ENCODE data around the gene PIGN. TPM values are rescaled to one million over a fixed set of nuclear protein-coding genes. Genes with fewer than 3 reads are reported as not detected.

PIGN gene
- total RNA-seq, 1 donor, result 57.0 TPM

DNA sequence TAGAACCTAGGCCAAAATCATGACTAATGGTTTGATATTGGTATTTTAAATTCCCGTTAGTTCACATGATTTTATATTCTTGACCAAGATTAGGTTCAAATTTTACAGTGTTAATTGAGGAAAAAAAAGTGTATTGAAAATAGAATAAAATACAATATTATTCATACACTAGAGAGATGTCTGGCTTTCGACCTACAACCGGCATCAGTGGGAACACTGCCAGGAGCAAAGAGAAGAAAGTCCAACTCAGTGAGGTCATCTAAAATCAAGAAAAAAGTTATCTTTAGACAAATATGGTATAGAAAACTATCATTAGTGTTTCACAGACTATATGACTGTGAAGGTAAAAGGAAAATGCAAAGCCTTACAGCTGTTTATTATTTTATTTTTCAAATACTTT, 81.5 kb downstream of the PIGN start:
- no peak for DNase-seq (ENCODE audit: low read depth)
- TF ChIP-seq, protein P1, sequence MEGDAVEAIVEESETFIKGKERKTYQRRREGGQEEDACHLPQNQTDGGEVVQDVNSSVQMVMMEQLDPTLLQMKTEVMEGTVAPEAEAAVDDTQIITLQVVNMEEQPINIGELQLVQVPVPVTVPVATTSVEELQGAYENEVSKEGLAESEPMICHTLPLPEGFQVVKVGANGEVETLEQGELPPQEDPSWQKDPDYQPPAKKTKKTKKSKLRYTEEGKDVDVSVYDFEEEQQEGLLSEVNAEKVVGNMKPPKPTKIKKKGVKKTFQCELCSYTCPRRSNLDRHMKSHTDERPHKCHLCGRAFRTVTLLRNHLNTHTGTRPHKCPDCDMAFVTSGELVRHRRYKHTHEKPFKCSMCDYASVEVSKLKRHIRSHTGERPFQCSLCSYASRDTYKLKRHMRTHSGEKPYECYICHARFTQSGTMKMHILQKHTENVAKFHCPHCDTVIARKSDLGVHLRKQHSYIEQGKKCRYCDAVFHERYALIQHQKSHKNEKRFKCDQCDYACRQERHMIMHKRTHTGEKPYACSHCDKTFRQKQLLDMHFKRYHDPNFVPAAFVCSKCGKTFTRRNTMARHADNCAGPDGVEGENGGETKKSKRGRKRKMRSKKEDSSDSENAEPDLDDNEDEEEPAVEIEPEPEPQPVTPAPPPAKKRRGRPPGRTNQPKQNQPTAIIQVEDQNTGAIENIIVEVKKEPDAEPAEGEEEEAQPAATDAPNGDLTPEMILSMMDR (IDR thresholded peaks at IDR 0.05; ENCODE audit: insufficient read depth, low read depth, low read length), result no peak
- H3K4me3 ChIP-seq (ENCODE audit: low read depth, low read length), result no peak overlapping the region

DNA sequence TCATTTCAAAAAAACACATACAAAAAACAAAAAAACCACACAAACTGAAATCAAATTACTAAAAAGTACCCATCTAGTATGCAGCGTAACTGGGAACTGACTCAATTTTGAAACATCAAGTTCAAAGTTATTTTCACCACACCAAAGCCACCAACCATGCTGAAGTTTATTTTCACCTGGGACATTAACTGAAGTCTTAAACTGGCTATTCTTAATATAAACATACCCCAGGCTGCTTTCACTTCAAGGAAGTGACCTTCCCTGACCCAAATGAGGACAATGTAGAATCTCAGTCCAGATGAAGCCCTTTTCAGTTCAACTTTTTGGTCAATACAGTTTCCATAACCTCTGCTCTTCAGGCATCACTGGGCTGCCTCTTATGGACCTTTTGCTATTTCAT, 84.6 kb downstream of the PIGN start:
- TF ChIP-seq, protein P1 (IDR thresholded peaks at IDR 0.05; ENCODE audit: insufficient read depth, low read depth, low read length), result no peak
- DNase-seq (ENCODE audit: low read depth), result no peak
- H3K4me3 ChIP-seq (ENCODE audit: low read depth, low read length), result no peak overlapping the region

DNA sequence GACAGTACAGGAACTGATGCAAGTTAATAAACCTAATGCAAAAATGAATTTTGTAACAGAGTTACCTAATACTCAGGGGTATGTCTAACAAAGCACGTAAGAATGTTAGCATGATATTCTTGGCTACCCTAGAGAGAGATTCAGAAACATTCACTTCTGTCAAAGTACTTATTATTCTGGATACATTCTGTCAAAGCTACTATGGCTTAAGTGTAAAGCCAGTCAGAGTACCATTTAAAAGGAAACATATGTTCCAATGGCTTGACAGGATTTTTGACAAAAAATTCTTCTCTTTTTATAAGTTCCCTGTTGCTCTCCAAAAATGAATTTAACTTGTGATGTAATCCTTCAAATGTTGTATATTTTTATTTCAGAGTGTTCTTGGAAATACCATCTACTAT, 85.5 kb downstream of the PIGN start:
- TF ChIP-seq, protein P1 (IDR thresholded peaks at IDR 0.05; ENCODE audit: insufficient read depth, low read depth, low read length), result no peak
- H3K4me3 ChIP-seq (ENCODE audit: low read depth, low read length), result no peak overlapping the region
- DNase-seq (ENCODE audit: low read depth), result no peak

DNA sequence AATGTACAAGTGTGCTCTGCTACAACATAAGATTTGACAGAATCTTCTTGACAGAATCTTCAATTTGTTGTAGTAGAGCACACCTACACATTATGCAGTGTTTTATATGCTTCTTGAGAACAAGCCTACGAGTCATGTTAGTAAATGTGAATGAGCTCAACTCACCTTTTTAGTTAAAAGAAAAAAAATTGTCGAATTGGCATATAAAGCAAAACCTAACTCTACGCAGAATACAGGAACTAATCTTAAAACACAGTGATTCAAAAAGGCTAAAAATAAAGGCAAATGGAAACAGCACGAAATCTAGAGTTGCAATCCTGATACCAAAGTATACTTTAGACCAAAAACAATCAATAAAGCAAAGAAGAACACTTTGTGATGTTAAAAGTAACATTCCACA, 87.9 kb downstream of the PIGN start:
- H3K4me3 ChIP-seq (ENCODE audit: low read depth, low read length), result no peak overlapping the region
- TF ChIP-seq, protein P1 (IDR thresholded peaks at IDR 0.05; ENCODE audit: insufficient read depth, low read depth, low read length), result no peak
- no peak for DNase-seq (ENCODE audit: low read depth)

GRCh38 chr18:62097698-62098097, 89.2 kb downstream of the PIGN start:
- no peak overlapping the region for H3K4me3 ChIP-seq (ENCODE audit: low read depth, low read length)
- DNase-seq (ENCODE audit: low read depth), result no peak
- TF ChIP-seq, protein P1 (IDR thresholded peaks at IDR 0.05; ENCODE audit: insufficient read depth, low read depth, low read length), result no peak

GRCh38 chr18:62091487-62092120, 95.3 kb downstream of the PIGN start:
- DNase-seq (ENCODE audit: low read depth), result no peak
- TF ChIP-seq, protein P1 (IDR thresholded peaks at IDR 0.05; ENCODE audit: insufficient read depth, low read depth, low read length), result no peak
- H3K4me3 ChIP-seq (ENCODE audit: low read depth, low read length), result no peak overlapping the region

- TF ChIP-seq, protein P1 (IDR thresholded peaks at IDR 0.05; ENCODE audit: insufficient read depth, low read depth, low read length), result no peak
- no peak for DNase-seq (ENCODE audit: low read depth)
- H3K4me3 ChIP-seq (ENCODE audit: low read depth, low read length), result no peak overlapping the region
Observed at GRCh38 chr18:62089174-62089573, 97.7 kb downstream of the PIGN start.

Measured in fibroblast of villous mesenchyme (primary cell).